CD4-positive, alpha-beta T cell treated with Interferon alpha-2 for 1 hour (primary cell): ENCODE results near the gene PRKN.

Source experiments
- DNase-seq, 2 donors: peaks; one replicate each; pipeline ENCODE4 v3.0.0-alpha.2; 2020 to 2022

The PRKN gene

GRCh38 chr6:161674930-161675682, 1052.5 kb downstream of the PRKN start:
- no peak for DNase-seq

- DNase-seq = no peak
These were observed 1054.5 kb downstream of the PRKN start for GRCh38 chr6:161673026-161673425.

GRCh38 chr6:161671117-161671516, 1056.4 kb downstream of the PRKN start:
- DNase-seq = no peak

GRCh38 chr6:161668665-161669064, 1058.9 kb downstream of the PRKN start:
- DNase-seq = no peak

- DNase-seq = no peak
These were observed 1059.6 kb downstream of the PRKN start for GRCh38 chr6:161667957-161668356.

- DNase-seq = no peak
These were observed 1063.9 kb downstream of the PRKN start for GRCh38 chr6:161663682-161664081.

- DNase-seq = no peak
These were observed 1066.6 kb downstream of the PRKN start for GRCh38 chr6:161660666-161661571.

GRCh38 chr6:161658211-161658610, 1069.4 kb downstream of the PRKN start:
- DNase-seq = no peak

GRCh38 chr6:161654209-161654608, 1073.4 kb downstream of the PRKN start:
- no peak for DNase-seq

GRCh38 chr6:161651949-161652348, 1075.6 kb downstream of the PRKN start:
- DNase-seq = no peak

- DNase-seq = no peak
These were observed 1077.7 kb downstream of the PRKN start for GRCh38 chr6:161649841-161650240.

- no peak for DNase-seq
These were observed 1078.5 kb downstream of the PRKN start for GRCh38 chr6:161649068-161649467.

- no peak for DNase-seq
These were observed 1080.3 kb downstream of the PRKN start for GRCh38 chr6:161647234-161647633.

- DNase-seq = no peak
These were observed 1083.0 kb downstream of the PRKN start for GRCh38 chr6:161644521-161644920.

- DNase-seq = no peak
These were observed 1086.4 kb downstream of the PRKN start for GRCh38 chr6:161641175-161641574.

- no peak for DNase-seq
These were observed 1087.8 kb downstream of the PRKN start for GRCh38 chr6:161639772-161640171.

GRCh38 chr6:161637658-161638057, 1089.9 kb downstream of the PRKN start:
- no peak for DNase-seq

GRCh38 chr6:161636882-161637430, 1090.6 kb downstream of the PRKN start:
- no peak for DNase-seq

GRCh38 chr6:161635975-161636374, 1091.6 kb downstream of the PRKN start:
- no peak for DNase-seq

GRCh38 chr6:161634916-161635315, 1092.7 kb downstream of the PRKN start:
- no peak for DNase-seq

GRCh38 chr6:161631676-161632194, 1095.8 kb downstream of the PRKN start:
- DNase-seq = no peak

GRCh38 chr6:161630674-161631073, 1096.9 kb downstream of the PRKN start:
- DNase-seq = no peak

GRCh38 chr6:161626132-161626676, 1101.4 kb downstream of the PRKN start:
- no peak for DNase-seq
